HepG2 (cell line): Measurements from ENCODE around the gene PLK5. TPM values are rescaled to one million over a fixed set of nuclear protein-coding genes. Genes with fewer than 3 reads are reported as not detected.

Experiments
- ATAC-seq: fragments of 200-7000 bp; cut with Tn5 transposase; 3 replicates; pipeline ENCODE4 v1.9.1; 2020; ENCODE audit warnings: mild to moderate bottlenecking, moderate library complexity
- BruUV-seq: library from RNA; stranded (reverse); fragments of 400-500 nt; replicated peaks from 2 replicates; lab custom pipeline; 2021; lab: Mats Ljungman, UMichigan
- CTCF ChIA-PET: fragments of 300-600 bp; formaldehyde crosslinking; extraction: SDS; loops from one replicate; lab custom pipeline; 2021; ENCODE audit warnings: low total read pairs, inconsistent platforms, low intra/inter-chr PET ratio; lab: Yijun Ruan, JAX
- POLR2A ChIA-PET: fragments of 350-600 bp; sonication (Branson Sonifier 250); formaldehyde crosslinking; loops from one replicate; lab custom pipeline; 2020; ENCODE audit warnings: antibody characterized with exemption, inconsistent platforms; lab: Yijun Ruan, JAX
- DNase-seq: peaks from one replicate; pipeline ENCODE4 v3.0.0-alpha.2; 2015; ENCODE audit warnings: low spot score
- FAIRE-seq: peaks from 3 replicates; lab custom pipeline; 2011; peaks lifted over from hg19 to GRCh38; lab: Jason Lieb, UNC
- H2AFZ ChIP-seq: one replicate; pipeline ENCODE4 v1.6.1; 2011; ENCODE audit warnings: low read length, inconsistent platforms
- H3K27ac ChIP-seq: fragments of 300-600 bp; 3 replicates; pipeline ENCODE4 v1.8.0; 2011; ENCODE audit warnings: mixed run types, mild to moderate bottlenecking, mixed read lengths, low read length, inconsistent platforms; ENCODE audit not compliant: insufficient read depth; ENCODE audit errors: extremely low read length
- H3K27me3 ChIP-seq, 2 experiments: fragments of 200-600 bp in 1 of 2; 2 replicates in 1 of 2; 3 replicates in 1 of 2; pipeline versions ENCODE4 v1.6.0 to v1.8.0; 2011; ENCODE audit warnings: low read length in 2 of 2, mild to moderate bottlenecking in 2 of 2, moderate library complexity in 2 of 2, inconsistent platforms in 1 of 2; ENCODE audit not compliant: insufficient read depth in 2 of 2, control insufficient read depth in 1 of 2
- H3K36me3 ChIP-seq, 2 experiments: fragments of 200-600 bp in 1 of 2; replicated peaks in 1 of 2; 2 replicates in 1 of 2; 3 replicates in 1 of 2; pipeline versions ENCODE4 v1.5.1 to v1.8.0; 2011; ENCODE audit warnings: low read length in 2 of 2, inconsistent platforms in 1 of 2; ENCODE audit not compliant: insufficient read depth in 2 of 2, control insufficient read depth in 1 of 2
- H3K4me1 ChIP-seq: 2 replicates; pipeline ENCODE4 v1.5.1; 2012; ENCODE audit warnings: low read length, inconsistent platforms; ENCODE audit not compliant: insufficient read depth
- H3K4me2 ChIP-seq: 2 replicates; pipeline ENCODE4 v1.6.0; 2011; ENCODE audit warnings: low read depth, low read length, inconsistent platforms
- H3K4me3 ChIP-seq, 3 experiments: fragments of 200-600 bp in 1 of 3; sonication (generic), shearing (Covaris generic) in 1 of 3; replicated peaks in 1 of 3; 2 replicates each; pipeline ENCODE4 v1.5.1; 2011 to 2016; ENCODE audit warnings: low read length in 3 of 3, inconsistent platforms in 2 of 3, low read depth in 2 of 3, mild to moderate bottlenecking in 2 of 3, control low read depth in 1 of 3, mixed read lengths in 1 of 3; ENCODE audit not compliant: insufficient read depth in 1 of 3
- H3K79me2 ChIP-seq: one replicate; pipeline ENCODE4 v1.6.1; 2011; ENCODE audit warnings: low read length, inconsistent platforms; ENCODE audit not compliant: insufficient read depth
- H3K9ac ChIP-seq: 2 replicates; pipeline ENCODE4 v1.6.0; 2011; ENCODE audit warnings: mild to moderate bottlenecking, low read depth, low read length, inconsistent platforms; ENCODE audit not compliant: insufficient read depth
- H3K9me3 ChIP-seq: 2 replicates; pipeline ENCODE4 v1.5.1; 2012; ENCODE audit warnings: mild to moderate bottlenecking, low read length
- H4K20me1 ChIP-seq: 2 replicates; pipeline ENCODE4 v1.6.0; 2011; ENCODE audit warnings: inconsistent platforms, mild to moderate bottlenecking, low read length, moderate library complexity; ENCODE audit not compliant: insufficient read depth
- GFI1 ChIP-seq: sonication (generic); formaldehyde crosslinking; IDR thresholded peaks from 2 replicates; pipeline ENCODE4 v1.5.0; 2020; ENCODE audit warnings: missing genetic modification reagents, mild to moderate bottlenecking, borderline replicate concordance
- IKZF1 ChIP-seq: fragments of 450-650 bp; IDR thresholded peaks from 2 replicates; pipeline ENCODE4 v1.7.1; 2016
- KAT7 ChIP-seq: IDR thresholded peaks from 2 replicates; pipeline ENCODE4 v1.6.1; 2018; ENCODE audit warnings: borderline replicate concordance, missing compliant biosample characterization
- NR2F2 ChIP-seq: IDR thresholded peaks from 2 replicates; pipeline ENCODE4 v1.6.1; 2012; ENCODE audit warnings: low read depth, inconsistent platforms, borderline replicate concordance
- RFXANK ChIP-seq: IDR thresholded peaks from 2 replicates; pipeline ENCODE4 v1.6.1; 2016
- TP53 ChIP-seq: sonication (generic); formaldehyde crosslinking; conservative IDR thresholded peaks from 2 replicates; pipeline ENCODE4 v1.4.0; 2020; ENCODE audit warnings: missing genetic modification reagents
- ZBTB21 ChIP-seq: sonication (generic); formaldehyde crosslinking; IDR thresholded peaks from 2 replicates; pipeline ENCODE4 v1.4.0; 2020; ENCODE audit warnings: missing genetic modification reagents
- WGBS: methylation state at CpG from one replicate; pipeline ENCODE4 v1.1.6; 2017; ENCODE audit warnings: low lambda C conversion rate; 5-methylcytosine and 5-hydroxymethylcytosine counted together
- in situ Hi-C: cut with HindIII; loops from 2 replicates; pipeline ENCODE4 v1.10.0; 2017; ENCODE audit warnings: low pct_unique_long_range_greater_than_20kb; ENCODE audit not compliant: extremely low pct_ligation_motif_present
- intact Hi-C: fragments of 100-400 bp; cut with micrococcal nuclease; formaldehyde crosslinking; loops from one replicate; pipeline ENCODE4 v1.10.0; 2022; ENCODE audit not compliant: unreplicated experiment
- polyA plus RNA-seq, 8 experiments: library from polyadenylated mRNA; depleted of rRNA in 3 of 8; stranded (reverse) in 7 of 8; unstranded in 1 of 8; fragments of >200 nt; fragmentation: Illumina TruSeq in 4 of 8; extraction: Trizol in 4 of 8; gene quantifications; 2 replicates each; pipeline versions ENCODE4 v1.2.1 to v1.2.3, GENCODE V29; 2011 to 2016; ENCODE audit warnings: low read depth in 4 of 8, missing spikeins in 1 of 8, mixed read lengths in 1 of 8; ENCODE audit not compliant: insufficient read depth in 1 of 8
- total RNA-seq, 5 experiments: library from RNA; depleted of rRNA; stranded (reverse); fragments of >200 nt; fragmentation: Illumina TruSeq; extraction: Trizol; gene quantifications; 2 replicates each; pipeline ENCODE4 v1.2.3, GENCODE V29; 2016; ENCODE audit warnings: low read depth in 1 of 5
- TF ChIP-seq, protein P1 (sequence below): sonication (generic); formaldehyde crosslinking; IDR thresholded peaks from 2 replicates; pipeline ENCODE4 v1.5.0; 2020; ENCODE audit warnings: mild to moderate bottlenecking, missing genetic modification reagents
- TF ChIP-seq, protein P2 (sequence below): sonication (generic); formaldehyde crosslinking; IDR thresholded peaks from 2 replicates; pipeline ENCODE4 v1.5.1; 2020; ENCODE audit warnings: missing genetic modification reagents, mild to moderate bottlenecking, borderline replicate concordance
- TF ChIP-seq, protein P3 (sequence below): sonication (generic); formaldehyde crosslinking; IDR thresholded peaks from 2 replicates; pipeline ENCODE4 v1.5.0; 2020; ENCODE audit warnings: mild to moderate bottlenecking, missing genetic modification reagents, moderate library complexity
- TF ChIP-seq, protein P4 (sequence below): sonication (generic); formaldehyde crosslinking; IDR thresholded peaks from 2 replicates; pipeline ENCODE4 v1.4.0; 2020; ENCODE audit warnings: mild to moderate bottlenecking, missing genetic modification reagents, borderline replicate concordance
- TF ChIP-seq, protein P5 (sequence below): sonication (generic); formaldehyde crosslinking; IDR thresholded peaks from 2 replicates; pipeline ENCODE4 v1.5.0; 2020; ENCODE audit warnings: mild to moderate bottlenecking, missing genetic modification reagents, borderline replicate concordance

The PLK5 gene
- total and polyA plus RNA-seq, 2 of the 13 experiments (the other 11 are each of a cell fraction or from before 2014, with no cell fraction given), result not detected

DNA sequence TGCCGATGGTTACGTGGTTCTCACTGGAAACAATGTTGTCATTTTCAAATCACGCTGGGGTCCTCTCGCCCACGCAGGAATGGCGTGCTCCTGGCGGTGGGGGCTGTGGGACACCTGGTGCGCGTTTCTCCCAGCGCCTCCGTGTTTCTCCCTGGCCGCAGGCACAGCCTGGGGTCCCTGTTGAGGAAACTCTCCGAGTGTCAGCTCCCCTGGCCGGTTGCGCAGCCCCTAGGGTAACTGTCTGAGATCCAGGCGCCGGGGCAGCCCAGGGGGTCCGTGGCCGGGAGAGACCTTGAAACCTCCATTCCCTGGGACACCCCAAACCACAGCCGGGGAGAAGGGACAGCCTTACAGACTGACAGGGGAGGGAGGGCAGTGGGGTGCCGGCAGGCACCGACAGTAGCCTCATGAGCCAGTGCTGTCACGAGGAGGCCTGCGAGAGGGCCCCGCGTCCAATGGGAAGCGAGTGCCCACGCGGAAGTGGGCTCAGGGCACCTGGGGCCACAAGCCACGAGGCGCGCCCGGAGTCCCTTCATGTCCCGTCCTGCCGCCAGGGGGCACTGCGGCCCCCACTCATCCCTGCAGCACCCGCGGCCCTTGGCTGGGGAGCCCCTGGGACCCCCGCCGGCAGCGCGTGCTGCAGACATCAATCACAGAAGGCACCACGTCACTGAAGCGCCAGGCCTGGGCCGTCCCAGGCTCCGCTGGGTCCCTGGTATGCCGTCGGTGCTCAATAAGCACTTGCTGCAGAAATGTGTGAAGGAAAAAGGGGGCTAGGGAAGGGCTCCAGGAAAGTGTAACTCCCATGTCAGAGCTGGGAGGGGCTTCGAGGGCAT, 20.6 kb upstream of the PLK5 start:
- Histone ChIP-seq H3K27me3 (no peaks in the 10 kb centered on the region), H3K4me1 (peaks cover 25% of the 10 kb centered on the region), H3K4me3 (peak overlapping the region in 1 of 3 experiments; percentile 51; a peak in 2 of 6 replicates), H2AFZ (no peak overlapping the region), H3K36me3 (no peaks in the 10 kb centered on the region), H3K79me2 (no peaks in the 10 kb centered on the region), H3K9ac (peak overlapping the region; percentile 43), H3K9me3 (no peaks in the 10 kb centered on the region), H3K4me2 (peak overlapping the region; percentile 43), H3K27ac (no peak overlapping the region), H4K20me1 (no peaks in the 10 kb centered on the region)
- FAIRE-seq (no peak), ATAC-seq (peak; percentile 59), DNase-seq (no peak)
- CTCF ChIA-PET, result interaction anchor here (0.6 to 1.2 kb wide), 2 partner anchors 10 to 96 kb away, joined by 3 to 5 read pairs; partner anchors contain the start of genes ADAMTSL5 and DAZAP1
- intact Hi-C loops, result no loop called here
- WGBS, result 69% methylated on average over 10 of the region's 49 CpGs
- POLR2A ChIA-PET, result interaction anchor here (1.3 kb wide), 1 partner anchor 12 kb away, joined by 4 read pairs; the partner anchor contains the start of gene REEP6
- no TSS peak for BruUV-seq
- in situ Hi-C loops, result no loop called here
- TF ChIP-seq IKZF1, result no peak
- TF ChIP-seq GFI1 (CRISPR knock-in tag), result no peak
- TF ChIP-seq, protein P1, sequence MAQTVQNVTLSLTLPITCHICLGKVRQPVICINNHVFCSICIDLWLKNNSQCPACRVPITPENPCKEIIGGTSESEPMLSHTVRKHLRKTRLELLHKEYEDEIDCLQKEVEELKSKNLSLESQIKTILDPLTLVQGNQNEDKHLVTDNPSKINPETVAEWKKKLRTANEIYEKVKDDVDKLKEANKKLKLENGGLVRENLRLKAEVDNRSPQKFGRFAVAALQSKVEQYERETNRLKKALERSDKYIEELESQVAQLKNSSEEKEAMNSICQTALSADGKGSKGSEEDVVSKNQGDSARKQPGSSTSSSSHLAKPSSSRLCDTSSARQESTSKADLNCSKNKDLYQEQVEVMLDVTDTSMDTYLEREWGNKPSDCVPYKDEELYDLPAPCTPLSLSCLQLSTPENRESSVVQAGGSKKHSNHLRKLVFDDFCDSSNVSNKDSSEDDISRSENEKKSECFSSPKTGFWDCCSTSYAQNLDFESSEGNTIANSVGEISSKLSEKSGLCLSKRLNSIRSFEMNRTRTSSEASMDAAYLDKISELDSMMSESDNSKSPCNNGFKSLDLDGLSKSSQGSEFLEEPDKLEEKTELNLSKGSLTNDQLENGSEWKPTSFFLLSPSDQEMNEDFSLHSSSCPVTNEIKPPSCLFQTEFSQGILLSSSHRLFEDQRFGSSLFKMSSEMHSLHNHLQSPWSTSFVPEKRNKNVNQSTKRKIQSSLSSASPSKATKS (CRISPR knock-in tag), result no peak
- TF ChIP-seq, protein P2, sequence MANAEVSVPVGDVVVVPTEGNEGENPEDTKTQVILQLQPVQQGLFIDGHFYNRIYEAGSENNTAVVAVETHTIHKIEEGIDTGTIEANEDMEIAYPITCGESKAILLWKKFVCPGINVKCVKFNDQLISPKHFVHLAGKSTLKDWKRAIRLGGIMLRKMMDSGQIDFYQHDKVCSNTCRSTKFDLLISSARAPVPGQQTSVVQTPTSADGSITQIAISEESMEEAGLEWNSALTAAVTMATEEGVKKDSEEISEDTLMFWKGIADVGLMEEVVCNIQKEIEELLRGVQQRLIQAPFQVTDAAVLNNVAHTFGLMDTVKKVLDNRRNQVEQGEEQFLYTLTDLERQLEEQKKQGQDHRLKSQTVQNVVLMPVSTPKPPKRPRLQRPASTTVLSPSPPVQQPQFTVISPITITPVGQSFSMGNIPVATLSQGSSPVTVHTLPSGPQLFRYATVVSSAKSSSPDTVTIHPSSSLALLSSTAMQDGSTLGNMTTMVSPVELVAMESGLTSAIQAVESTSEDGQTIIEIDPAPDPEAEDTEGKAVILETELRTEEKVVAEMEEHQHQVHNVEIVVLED (CRISPR knock-in tag), result no peak
- TF ChIP-seq, protein P3, sequence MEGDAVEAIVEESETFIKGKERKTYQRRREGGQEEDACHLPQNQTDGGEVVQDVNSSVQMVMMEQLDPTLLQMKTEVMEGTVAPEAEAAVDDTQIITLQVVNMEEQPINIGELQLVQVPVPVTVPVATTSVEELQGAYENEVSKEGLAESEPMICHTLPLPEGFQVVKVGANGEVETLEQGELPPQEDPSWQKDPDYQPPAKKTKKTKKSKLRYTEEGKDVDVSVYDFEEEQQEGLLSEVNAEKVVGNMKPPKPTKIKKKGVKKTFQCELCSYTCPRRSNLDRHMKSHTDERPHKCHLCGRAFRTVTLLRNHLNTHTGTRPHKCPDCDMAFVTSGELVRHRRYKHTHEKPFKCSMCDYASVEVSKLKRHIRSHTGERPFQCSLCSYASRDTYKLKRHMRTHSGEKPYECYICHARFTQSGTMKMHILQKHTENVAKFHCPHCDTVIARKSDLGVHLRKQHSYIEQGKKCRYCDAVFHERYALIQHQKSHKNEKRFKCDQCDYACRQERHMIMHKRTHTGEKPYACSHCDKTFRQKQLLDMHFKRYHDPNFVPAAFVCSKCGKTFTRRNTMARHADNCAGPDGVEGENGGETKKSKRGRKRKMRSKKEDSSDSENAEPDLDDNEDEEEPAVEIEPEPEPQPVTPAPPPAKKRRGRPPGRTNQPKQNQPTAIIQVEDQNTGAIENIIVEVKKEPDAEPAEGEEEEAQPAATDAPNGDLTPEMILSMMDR, result peak; percentile 86
- no peak for TF ChIP-seq KAT7 (CRISPR knock-in tag)
- no peak for TF ChIP-seq ZBTB21 (CRISPR knock-in tag)
- TF ChIP-seq, protein P4, sequence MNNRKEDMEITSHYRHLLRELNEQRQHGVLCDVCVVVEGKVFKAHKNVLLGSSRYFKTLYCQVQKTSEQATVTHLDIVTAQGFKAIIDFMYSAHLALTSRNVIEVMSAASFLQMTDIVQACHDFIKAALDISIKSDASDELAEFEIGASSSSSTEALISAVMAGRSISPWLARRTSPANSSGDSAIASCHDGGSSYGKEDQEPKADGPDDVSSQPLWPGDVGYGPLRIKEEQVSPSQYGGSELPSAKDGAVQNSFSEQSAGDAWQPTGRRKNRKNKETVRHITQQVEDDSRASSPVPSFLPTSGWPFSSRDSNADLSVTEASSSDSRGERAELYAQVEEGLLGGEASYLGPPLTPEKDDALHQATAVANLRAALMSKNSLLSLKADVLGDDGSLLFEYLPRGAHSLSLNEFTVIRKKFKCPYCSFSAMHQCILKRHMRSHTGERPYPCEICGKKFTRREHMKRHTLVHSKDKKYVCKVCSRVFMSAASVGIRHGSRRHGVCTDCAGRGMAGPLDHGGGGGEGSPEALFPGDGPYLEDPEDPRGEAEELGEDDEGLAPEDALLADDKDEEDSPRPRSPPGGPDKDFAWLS (CRISPR knock-in tag), result no peak
- no peak for TF ChIP-seq RFXANK
- TF ChIP-seq, protein P5, sequence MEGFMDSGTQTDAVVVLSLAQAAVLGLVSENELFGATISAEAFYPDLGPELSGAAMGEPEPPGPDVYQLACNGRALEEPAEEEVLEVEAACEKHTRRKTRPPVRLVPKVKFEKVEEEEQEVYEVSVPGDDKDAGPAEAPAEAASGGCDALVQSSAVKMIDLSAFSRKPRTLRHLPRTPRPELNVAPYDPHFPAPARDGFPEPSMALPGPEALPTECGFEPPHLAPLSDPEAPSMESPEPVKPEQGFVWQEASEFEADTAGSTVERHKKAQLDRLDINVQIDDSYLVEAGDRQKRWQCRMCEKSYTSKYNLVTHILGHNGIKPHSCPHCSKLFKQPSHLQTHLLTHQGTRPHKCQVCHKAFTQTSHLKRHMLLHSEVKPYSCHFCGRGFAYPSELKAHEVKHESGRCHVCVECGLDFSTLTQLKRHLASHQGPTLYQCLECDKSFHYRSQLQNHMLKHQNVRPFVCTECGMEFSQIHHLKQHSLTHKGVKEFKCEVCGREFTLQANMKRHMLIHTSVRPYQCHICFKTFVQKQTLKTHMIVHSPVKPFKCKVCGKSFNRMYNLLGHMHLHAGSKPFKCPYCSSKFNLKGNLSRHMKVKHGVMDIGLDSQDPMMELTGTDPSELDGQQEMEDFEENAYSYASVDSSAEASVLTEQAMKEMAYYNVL (CRISPR knock-in tag), result no peak
- 0 out of 2 replicates have a peak, but pooled peaks have one; percentile 50 for TF ChIP-seq TP53 (CRISPR knock-in tag)
- no peak for TF ChIP-seq NR2F2
